ENCODE results near the gene CTNNA3. TPM values are rescaled to one million over a fixed set of nuclear protein-coding genes. Genes with fewer than 3 reads are reported as not detected.

The CTNNA3 gene
- total RNA-seq, 1 experiment from 2014 or later = not detected

DNA sequence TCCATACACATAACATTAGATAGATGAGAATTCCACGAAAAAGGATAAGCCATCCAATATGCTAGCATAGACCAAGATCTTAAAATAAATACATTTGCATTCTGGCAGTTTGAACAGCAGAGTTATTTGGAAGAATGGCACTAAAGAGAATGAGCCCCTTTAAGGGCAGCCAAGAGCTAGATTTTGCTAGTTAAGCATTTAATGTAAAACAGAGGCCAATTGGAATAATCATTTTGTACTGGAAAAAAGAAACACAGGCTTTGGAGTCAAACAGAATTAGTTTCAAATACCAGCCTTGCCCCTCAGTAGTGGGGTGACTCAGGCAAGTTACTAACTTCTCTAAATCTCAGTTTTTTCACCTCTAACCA is 714.0 kb downstream of the CTNNA3 start:
- BruUV-seq (replicated peaks) = no TSS peak
- Mint-ChIP-seq H3K4me3 (ENCODE audit: low read depth, unreplicated experiment) (no peak overlapping the region), H3K4me1 (ENCODE audit: low read depth, unreplicated experiment) (no peaks in the 10 kb centered on the region), H3K36me3 (ENCODE audit: insufficient read depth, unreplicated experiment) (no peaks in the 10 kb centered on the region), H3K27me3 (ENCODE audit: unreplicated experiment) (no peaks in the 10 kb centered on the region), H3K27ac (ENCODE audit: unreplicated experiment) (no peak overlapping the region), H3K9me3 (ENCODE audit: low read depth, unreplicated experiment) (no peaks in the 10 kb centered on the region)
- intact Hi-C loops (cut with micrococcal nuclease; ENCODE audit: unreplicated experiment) = no loop called here
- no peak for DNase-seq
- CTCF ChIA-PET = no interaction called here
- TF ChIP-seq, protein P1, sequence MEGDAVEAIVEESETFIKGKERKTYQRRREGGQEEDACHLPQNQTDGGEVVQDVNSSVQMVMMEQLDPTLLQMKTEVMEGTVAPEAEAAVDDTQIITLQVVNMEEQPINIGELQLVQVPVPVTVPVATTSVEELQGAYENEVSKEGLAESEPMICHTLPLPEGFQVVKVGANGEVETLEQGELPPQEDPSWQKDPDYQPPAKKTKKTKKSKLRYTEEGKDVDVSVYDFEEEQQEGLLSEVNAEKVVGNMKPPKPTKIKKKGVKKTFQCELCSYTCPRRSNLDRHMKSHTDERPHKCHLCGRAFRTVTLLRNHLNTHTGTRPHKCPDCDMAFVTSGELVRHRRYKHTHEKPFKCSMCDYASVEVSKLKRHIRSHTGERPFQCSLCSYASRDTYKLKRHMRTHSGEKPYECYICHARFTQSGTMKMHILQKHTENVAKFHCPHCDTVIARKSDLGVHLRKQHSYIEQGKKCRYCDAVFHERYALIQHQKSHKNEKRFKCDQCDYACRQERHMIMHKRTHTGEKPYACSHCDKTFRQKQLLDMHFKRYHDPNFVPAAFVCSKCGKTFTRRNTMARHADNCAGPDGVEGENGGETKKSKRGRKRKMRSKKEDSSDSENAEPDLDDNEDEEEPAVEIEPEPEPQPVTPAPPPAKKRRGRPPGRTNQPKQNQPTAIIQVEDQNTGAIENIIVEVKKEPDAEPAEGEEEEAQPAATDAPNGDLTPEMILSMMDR (IDR thresholded peaks at IDR 0.05; ENCODE audit: unreplicated experiment) = no peak

DNA sequence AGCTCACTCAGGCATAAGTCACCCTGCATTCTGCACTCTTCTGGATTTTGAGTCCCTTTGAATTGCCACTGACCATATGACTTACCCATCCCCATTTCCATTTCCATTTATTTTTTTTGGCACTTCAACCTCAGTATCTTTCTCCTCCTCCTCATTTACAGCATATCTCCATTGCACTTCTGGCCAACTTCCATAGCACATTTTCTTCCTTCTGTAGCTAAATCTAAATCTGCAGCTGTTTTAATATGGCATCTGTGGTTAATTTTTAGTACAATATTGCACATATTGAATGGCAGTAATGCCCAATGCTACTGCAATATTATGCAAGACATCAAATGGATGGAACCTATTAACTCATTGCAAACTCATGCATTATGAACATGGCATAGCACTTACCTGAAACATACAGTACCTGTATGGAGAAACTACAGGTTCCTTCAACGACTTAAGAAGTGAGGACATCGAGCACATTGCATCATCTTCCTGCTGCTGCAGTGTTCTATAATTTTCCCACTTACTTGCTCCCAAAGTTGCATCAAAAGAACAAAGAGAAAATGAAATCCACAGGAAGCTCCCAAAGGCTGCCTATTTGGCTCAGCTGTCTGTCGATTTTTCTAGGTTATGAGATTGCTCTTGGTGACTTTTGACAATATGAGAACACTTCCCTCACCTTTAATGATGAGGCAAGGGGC is 714.5 kb downstream of the CTNNA3 start:
- Mint-ChIP-seq H3K4me1 (ENCODE audit: low read depth, unreplicated experiment) (no peaks in the 10 kb centered on the region), H3K27ac (ENCODE audit: unreplicated experiment) (no peak overlapping the region), H3K4me3 (ENCODE audit: low read depth, unreplicated experiment) (no peak overlapping the region), H3K36me3 (ENCODE audit: insufficient read depth, unreplicated experiment) (no peaks in the 10 kb centered on the region), H3K9me3 (ENCODE audit: low read depth, unreplicated experiment) (no peaks in the 10 kb centered on the region), H3K27me3 (ENCODE audit: unreplicated experiment) (no peaks in the 10 kb centered on the region)
- TF ChIP-seq, protein P1 (IDR thresholded peaks at IDR 0.05; ENCODE audit: unreplicated experiment) = no peak
- BruUV-seq (replicated peaks) = no TSS peak
- no peak for DNase-seq
- intact Hi-C loops (cut with micrococcal nuclease; ENCODE audit: unreplicated experiment) = no loop called here
- CTCF ChIA-PET = interaction anchor here (0.7 kb wide), 1 partner anchor 9 kb away, joined by 4 read pairs; no protein-coding TSS in a partner anchor

DNA sequence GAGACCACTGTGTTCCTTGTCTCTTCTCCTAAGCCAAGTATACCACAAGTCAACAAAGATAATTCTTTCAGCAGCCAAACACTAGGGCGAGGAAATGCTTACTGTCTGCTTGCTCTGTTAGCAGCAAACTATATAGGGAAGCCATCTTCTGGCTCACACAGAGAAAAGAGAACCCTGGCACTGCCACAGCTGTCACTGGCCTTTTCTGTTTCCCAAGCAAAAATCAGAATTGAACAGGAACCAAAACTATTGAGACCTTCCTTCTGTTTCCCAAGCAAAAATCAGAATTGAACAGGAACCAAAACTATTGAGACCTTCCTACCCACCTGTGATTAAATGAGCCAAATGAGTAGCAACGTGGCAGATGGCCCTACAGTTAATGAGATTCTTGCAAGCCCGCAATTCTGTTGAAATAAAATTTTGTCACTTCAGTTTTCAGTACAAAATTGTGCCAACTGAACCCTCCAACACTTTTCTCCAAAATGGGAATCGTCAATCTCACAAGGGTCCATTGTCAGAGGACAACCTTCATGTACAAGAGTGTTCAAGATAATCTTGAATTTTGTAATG is 715.7 kb downstream of the CTNNA3 start:
- Mint-ChIP-seq H3K9me3 (ENCODE audit: low read depth, unreplicated experiment) (no peaks in the 10 kb centered on the region), H3K27me3 (ENCODE audit: unreplicated experiment) (no peaks in the 10 kb centered on the region), H3K27ac (ENCODE audit: unreplicated experiment) (no peak overlapping the region), H3K36me3 (ENCODE audit: insufficient read depth, unreplicated experiment) (no peaks in the 10 kb centered on the region), H3K4me1 (ENCODE audit: low read depth, unreplicated experiment) (no peaks in the 10 kb centered on the region), H3K4me3 (ENCODE audit: low read depth, unreplicated experiment) (no peak overlapping the region)
- DNase-seq = no peak
- TF ChIP-seq, protein P1 (IDR thresholded peaks at IDR 0.05; ENCODE audit: unreplicated experiment) = no peak
- CTCF ChIA-PET = no interaction called here
- intact Hi-C loops (cut with micrococcal nuclease; ENCODE audit: unreplicated experiment) = no loop called here
- no TSS peak for BruUV-seq (replicated peaks)

DNA sequence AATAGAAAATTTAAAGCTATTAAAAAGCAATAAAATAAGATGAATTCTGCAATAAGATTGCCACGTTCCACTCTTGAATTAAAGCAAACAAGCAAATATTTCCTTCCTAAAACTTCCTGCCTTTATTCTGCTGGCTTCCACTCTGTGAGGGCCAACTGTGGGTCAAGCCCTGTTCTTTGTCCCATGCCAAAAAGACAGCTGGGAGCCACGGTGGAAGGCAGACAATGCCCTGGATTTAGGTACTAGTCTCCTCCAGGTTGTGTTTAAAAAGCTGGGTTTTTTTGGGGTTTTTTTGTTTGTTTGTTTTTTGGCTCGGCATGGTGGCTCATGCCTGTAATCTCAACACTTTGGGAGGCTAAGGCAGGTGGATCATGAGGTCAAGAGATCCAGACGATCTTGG is 731.0 kb downstream of the CTNNA3 start:
- no peaks in the 10 kb centered on the region for H3K9me3 Mint-ChIP-seq (ENCODE audit: low read depth, unreplicated experiment)
- intact Hi-C loops (cut with micrococcal nuclease; ENCODE audit: unreplicated experiment) = no loop called here

More for the DNA sequence above, 731.0 kb downstream of the CTNNA3 start:
- BruUV-seq (replicated peaks) = no TSS peak
- TF ChIP-seq, protein P1 (IDR thresholded peaks at IDR 0.05; ENCODE audit: unreplicated experiment) = no peak
- H3K4me1 Mint-ChIP-seq (ENCODE audit: low read depth, unreplicated experiment) = no peaks in the 10 kb centered on the region
- CTCF ChIA-PET = no interaction called here
- no peak overlapping the region for H3K4me3 Mint-ChIP-seq (ENCODE audit: low read depth, unreplicated experiment)
- H3K36me3 Mint-ChIP-seq (ENCODE audit: insufficient read depth, unreplicated experiment) = no peaks in the 10 kb centered on the region
- H3K27ac Mint-ChIP-seq (ENCODE audit: unreplicated experiment) = no peak overlapping the region
- peaks cover 4% of the 10 kb centered on the region for H3K27me3 Mint-ChIP-seq (ENCODE audit: unreplicated experiment)
- no peak for DNase-seq
